Choroid plexus epithelial cell (primary cell): Measurements from ENCODE around the gene LHX1.

Experiments
- DNase-seq: peaks from one replicate; pipeline ENCODE4 v3.0.0-alpha.2; 2010; ENCODE audit warnings: low read depth
- H3K4me3 ChIP-seq: 2 replicates; pipeline ENCODE4 v1.5.1; 2011; ENCODE audit warnings: low read depth, mild to moderate bottlenecking, control low read depth, low read length, moderate library complexity
- CTCF ChIP-seq: conservative IDR thresholded peaks from 2 replicates; pipeline ENCODE4 v1.5.1; 2011; ENCODE audit warnings: low read depth, mild to moderate bottlenecking, control low read depth, inconsistent platforms, low read length, moderate library complexity

LHX1 gene

GRCh38 chr17:36913132-36913531 lies 24.1 kb upstream of the LHX1 start:
- no peak for DNase-seq
- TF ChIP-seq CTCF = no peak
- no peak overlapping the region for H3K4me3 ChIP-seq

GRCh38 chr17:36918211-36918691 lies 19.0 kb upstream of the LHX1 start:
- no peak overlapping the region for H3K4me3 ChIP-seq
- no peak for TF ChIP-seq CTCF
- DNase-seq = peak; percentile 59

GRCh38 chr17:36919407-36919968 lies 17.8 kb upstream of the LHX1 start:
- TF ChIP-seq CTCF = no peak
- no peak for DNase-seq
- H3K4me3 ChIP-seq = no peak overlapping the region

GRCh38 chr17:36920032-36921005 lies 17.0 kb upstream of the LHX1 start:
- H3K4me3 ChIP-seq = no peak overlapping the region
- no peak for TF ChIP-seq CTCF
- DNase-seq = peak; percentile 29

- peak; percentile 80 for DNase-seq
- TF ChIP-seq CTCF = no peak
- no peak overlapping the region for H3K4me3 ChIP-seq
Observed at GRCh38 chr17:36921095-36921851, 16.0 kb upstream of the LHX1 start.

- no peak for TF ChIP-seq CTCF
Observed at GRCh38 chr17:36922175-36922574, 15.1 kb upstream of the LHX1 start.

More at GRCh38 chr17:36922175-36922574, 15.1 kb upstream of the LHX1 start:
- no peak overlapping the region for H3K4me3 ChIP-seq
- no peak for DNase-seq
